ENCODE data around the gene FMNL1. TPM values are rescaled to one million over a fixed set of nuclear protein-coding genes. Genes with fewer than 3 reads are reported as not detected.

The FMNL1 gene
- total RNA-seq, 1 experiment from 2014 or later, result 20.0 TPM

DNA sequence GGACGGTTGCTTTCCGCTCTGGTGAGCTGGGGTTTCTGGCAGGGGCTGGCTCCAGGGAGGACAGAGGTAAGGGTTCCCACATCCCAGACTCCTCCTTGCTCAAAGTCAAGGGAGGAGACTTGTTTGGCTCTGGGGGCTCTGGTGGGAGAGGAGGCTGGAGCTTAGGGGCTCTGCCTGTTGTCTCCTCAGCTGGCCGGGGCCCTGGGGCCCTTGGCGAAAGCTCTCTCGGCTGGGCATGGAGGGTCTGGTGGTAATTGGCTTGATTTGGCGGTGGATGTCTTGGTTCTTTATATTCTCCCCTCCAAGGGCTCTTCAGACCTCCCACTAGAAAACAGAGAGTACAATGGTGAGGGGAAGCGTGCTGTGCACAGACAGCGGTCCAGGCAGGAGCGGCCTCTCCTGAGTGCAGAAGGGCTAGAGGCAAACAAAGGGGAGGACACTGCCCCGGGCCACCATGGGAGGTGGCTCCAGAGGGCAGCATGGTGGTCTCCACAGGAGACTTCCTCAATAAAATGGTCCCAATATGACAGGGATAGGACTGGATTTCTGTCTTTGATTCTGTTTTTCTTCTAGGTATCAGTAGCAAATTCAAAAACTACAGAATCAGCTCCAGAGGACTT, 45.9 kb downstream of the FMNL1 start:
- no peak for ATAC-seq
- in situ Hi-C loops (cut with HindIII; ENCODE audit: low pct_unique_long_range_greater_than_20kb, low sequenced_read_pairs), result no loop called here
- Histone ChIP-seq H3K4me1 (ENCODE audit: control insufficient read depth, insufficient read depth, low read length) (peaks cover 63% of the 10 kb centered on the region), H3K27me3 (ENCODE audit: control insufficient read depth, insufficient read depth, low read length) (no peaks in the 10 kb centered on the region), H3K36me3 (ENCODE audit: control insufficient read depth, insufficient read depth, low read length) (peaks cover 10% of the 10 kb centered on the region), H3K4me3 (ENCODE audit: low read depth in 2 of 2, low read length in 2 of 2) (no peak overlapping the region), H3K9me3 (ENCODE audit: control insufficient read depth, insufficient read depth, low read depth, low read length) (no peaks in the 10 kb centered on the region), H3K27ac (ENCODE audit: low read length) (peak overlapping the region; percentile 69)
- BruUV-seq (replicated peaks), result no TSS peak
- POLR2A ChIA-PET, result no interaction called here
- TF ChIP-seq, protein P1, sequence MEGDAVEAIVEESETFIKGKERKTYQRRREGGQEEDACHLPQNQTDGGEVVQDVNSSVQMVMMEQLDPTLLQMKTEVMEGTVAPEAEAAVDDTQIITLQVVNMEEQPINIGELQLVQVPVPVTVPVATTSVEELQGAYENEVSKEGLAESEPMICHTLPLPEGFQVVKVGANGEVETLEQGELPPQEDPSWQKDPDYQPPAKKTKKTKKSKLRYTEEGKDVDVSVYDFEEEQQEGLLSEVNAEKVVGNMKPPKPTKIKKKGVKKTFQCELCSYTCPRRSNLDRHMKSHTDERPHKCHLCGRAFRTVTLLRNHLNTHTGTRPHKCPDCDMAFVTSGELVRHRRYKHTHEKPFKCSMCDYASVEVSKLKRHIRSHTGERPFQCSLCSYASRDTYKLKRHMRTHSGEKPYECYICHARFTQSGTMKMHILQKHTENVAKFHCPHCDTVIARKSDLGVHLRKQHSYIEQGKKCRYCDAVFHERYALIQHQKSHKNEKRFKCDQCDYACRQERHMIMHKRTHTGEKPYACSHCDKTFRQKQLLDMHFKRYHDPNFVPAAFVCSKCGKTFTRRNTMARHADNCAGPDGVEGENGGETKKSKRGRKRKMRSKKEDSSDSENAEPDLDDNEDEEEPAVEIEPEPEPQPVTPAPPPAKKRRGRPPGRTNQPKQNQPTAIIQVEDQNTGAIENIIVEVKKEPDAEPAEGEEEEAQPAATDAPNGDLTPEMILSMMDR (IDR thresholded peaks at IDR 0.05), result no peak
- no peak for TF ChIP-seq SIN3A (IDR thresholded peaks at IDR 0.05; ENCODE audit: borderline replicate concordance, insufficient read depth, low read depth, low read length)
- TF ChIP-seq, protein P2, sequence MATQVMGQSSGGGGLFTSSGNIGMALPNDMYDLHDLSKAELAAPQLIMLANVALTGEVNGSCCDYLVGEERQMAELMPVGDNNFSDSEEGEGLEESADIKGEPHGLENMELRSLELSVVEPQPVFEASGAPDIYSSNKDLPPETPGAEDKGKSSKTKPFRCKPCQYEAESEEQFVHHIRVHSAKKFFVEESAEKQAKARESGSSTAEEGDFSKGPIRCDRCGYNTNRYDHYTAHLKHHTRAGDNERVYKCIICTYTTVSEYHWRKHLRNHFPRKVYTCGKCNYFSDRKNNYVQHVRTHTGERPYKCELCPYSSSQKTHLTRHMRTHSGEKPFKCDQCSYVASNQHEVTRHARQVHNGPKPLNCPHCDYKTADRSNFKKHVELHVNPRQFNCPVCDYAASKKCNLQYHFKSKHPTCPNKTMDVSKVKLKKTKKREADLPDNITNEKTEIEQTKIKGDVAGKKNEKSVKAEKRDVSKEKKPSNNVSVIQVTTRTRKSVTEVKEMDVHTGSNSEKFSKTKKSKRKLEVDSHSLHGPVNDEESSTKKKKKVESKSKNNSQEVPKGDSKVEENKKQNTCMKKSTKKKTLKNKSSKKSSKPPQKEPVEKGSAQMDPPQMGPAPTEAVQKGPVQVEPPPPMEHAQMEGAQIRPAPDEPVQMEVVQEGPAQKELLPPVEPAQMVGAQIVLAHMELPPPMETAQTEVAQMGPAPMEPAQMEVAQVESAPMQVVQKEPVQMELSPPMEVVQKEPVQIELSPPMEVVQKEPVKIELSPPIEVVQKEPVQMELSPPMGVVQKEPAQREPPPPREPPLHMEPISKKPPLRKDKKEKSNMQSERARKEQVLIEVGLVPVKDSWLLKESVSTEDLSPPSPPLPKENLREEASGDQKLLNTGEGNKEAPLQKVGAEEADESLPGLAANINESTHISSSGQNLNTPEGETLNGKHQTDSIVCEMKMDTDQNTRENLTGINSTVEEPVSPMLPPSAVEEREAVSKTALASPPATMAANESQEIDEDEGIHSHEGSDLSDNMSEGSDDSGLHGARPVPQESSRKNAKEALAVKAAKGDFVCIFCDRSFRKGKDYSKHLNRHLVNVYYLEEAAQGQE (IDR thresholded peaks at IDR 0.05; ENCODE audit: insufficient read depth in 1 of 2, low read depth in 2 of 2, low read length in 1 of 2), result no peak
- no peak; the same call in 1 of the 2 replicates for TF ChIP-seq POLR2AphosphoS5 (IDR thresholded peaks at IDR 0.05; ENCODE audit: low read depth, low read length)
- TF ChIP-seq TCF7L2 (IDR thresholded peaks at IDR 0.05; ENCODE audit: low read depth, low read length), result no peak
- no peak for DNase-seq (ENCODE audit: low read depth, low spot score)
- intact Hi-C loops (cut with micrococcal nuclease; ENCODE audit: unreplicated experiment), result no loop called here
- CTCF ChIA-PET, result no interaction called here

DNA sequence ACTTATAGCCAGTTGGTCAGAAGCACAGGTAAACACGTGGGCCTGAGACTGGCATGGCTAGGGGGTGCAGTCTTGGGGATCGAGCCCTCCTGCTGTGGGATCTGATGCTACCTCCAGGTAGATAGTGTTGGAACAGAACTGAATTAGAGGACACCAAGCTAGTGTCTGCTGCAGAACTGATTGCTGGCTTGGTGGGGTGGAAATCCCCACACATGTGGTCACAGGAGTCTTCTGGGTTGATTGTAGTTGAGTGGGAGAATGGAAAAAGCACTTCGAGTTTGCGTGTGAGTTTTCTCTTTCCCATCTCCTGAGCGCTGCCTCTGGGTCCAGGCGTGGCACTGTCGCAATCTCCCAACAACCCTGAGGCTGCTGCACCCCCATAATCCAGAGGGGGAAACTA, 48.2 kb downstream of the FMNL1 start:
- TF ChIP-seq, protein P1 (IDR thresholded peaks at IDR 0.05), result no peak
- TF ChIP-seq POLR2AphosphoS5 (IDR thresholded peaks at IDR 0.05; ENCODE audit: low read depth, low read length), result no peak
- Histone ChIP-seq H3K4me1 (ENCODE audit: control insufficient read depth, insufficient read depth, low read length) (peaks cover 48% of the 10 kb centered on the region), H3K27me3 (ENCODE audit: control insufficient read depth, insufficient read depth, low read length) (no peaks in the 10 kb centered on the region), H3K4me3 (ENCODE audit: low read depth in 2 of 2, low read length in 2 of 2) (no peak overlapping the region), H3K27ac (ENCODE audit: low read length) (peak overlapping the region; percentile 29; the same call in 1 of the 2 replicates), H3K9me3 (ENCODE audit: control insufficient read depth, insufficient read depth, low read depth, low read length) (no peaks in the 10 kb centered on the region), H3K36me3 (ENCODE audit: control insufficient read depth, insufficient read depth, low read length) (peaks cover 10% of the 10 kb centered on the region)
- ATAC-seq, result no peak
- ChIA-PET POLR2A (no interaction called here), CTCF (no interaction called here)
- no peak for DNase-seq (ENCODE audit: low read depth, low spot score)
- BruUV-seq (replicated peaks), result no TSS peak
- in situ Hi-C loops (cut with HindIII; ENCODE audit: low pct_unique_long_range_greater_than_20kb, low sequenced_read_pairs), result no loop called here
- intact Hi-C loops (cut with micrococcal nuclease; ENCODE audit: unreplicated experiment), result no loop called here
